ENCODE data around the gene CFAP61. TPM values are rescaled to one million over a fixed set of nuclear protein-coding genes. Genes with fewer than 3 reads are reported as not detected.

Gene CFAP61
- total and polyA plus RNA-seq, 9 of the 15 experiments (the other 6 are each of a cell fraction or from before 2014, with no cell fraction given) = 0.11 TPM; not detected in 8

- TF ChIP-seq CHD7 (IDR thresholded peaks at IDR 0.05; ENCODE audit: low read depth, low read length) = no peak
- no peak for TF ChIP-seq CGGBP1 (CRISPR knock-in tag; IDR thresholded peaks at IDR 0.05)
- no peak for TF ChIP-seq ZNF77 (CRISPR knock-in tag; IDR thresholded peaks at IDR 0.05)
- TF ChIP-seq MXI1 (IDR thresholded peaks at IDR 0.05; ENCODE audit: low read depth, low read length) = no peak
Observed at GRCh38 chr20:20286061-20286460, 233.7 kb downstream of the CFAP61 start (continued).
